Fibroblast of the conjunctiva (primary cell): ENCODE results near the gene ANK2.
"Not testable (repeated sequence)": the region's sequence is repeated elsewhere in the genome, so short reads cannot be mapped to it uniquely, and the experiment has no call there.

Experiments
- DNase-seq: peaks from one replicate; pipeline ENCODE4 v3.0.0-alpha.2; 2010; ENCODE audit warnings: low read depth

Gene ANK2

GRCh38 chr4:113209652-113210320, 160.3 kb downstream of the ANK2 start:
- no peak for DNase-seq

GRCh38 chr4:113212613-113213012, 163.2 kb downstream of the ANK2 start:
- DNase-seq = no peak

- no peak for DNase-seq
Observed at GRCh38 chr4:113221990-113222389, 172.5 kb downstream of the ANK2 start.

GRCh38 chr4:113222471-113222870, 173.0 kb downstream of the ANK2 start:
- DNase-seq = no peak

GRCh38 chr4:113223001-113223400, 173.5 kb downstream of the ANK2 start:
- DNase-seq = no peak

- DNase-seq = no peak
Observed at GRCh38 chr4:113232194-113232593, 182.7 kb downstream of the ANK2 start.

GRCh38 chr4:113236916-113237315, 187.5 kb downstream of the ANK2 start:
- no peak for DNase-seq

GRCh38 chr4:113243312-113243711, 193.9 kb downstream of the ANK2 start:
- DNase-seq = no peak

- DNase-seq = not testable (repeated sequence)
Observed at GRCh38 chr4:113244747-113245146, 195.3 kb downstream of the ANK2 start.

- no peak for DNase-seq
Observed at GRCh38 chr4:113248320-113248719, 198.9 kb downstream of the ANK2 start.

GRCh38 chr4:113255628-113256027, 206.2 kb downstream of the ANK2 start:
- DNase-seq = no peak

- DNase-seq = peak; percentile 41
Observed at GRCh38 chr4:113256946-113257345, 207.5 kb downstream of the ANK2 start.

GRCh38 chr4:113260688-113261087, 211.2 kb downstream of the ANK2 start:
- DNase-seq = no peak

- no peak for DNase-seq
Observed at GRCh38 chr4:113263274-113263673, 213.8 kb downstream of the ANK2 start.

- DNase-seq = no peak
Observed at GRCh38 chr4:113270520-113271319, 221.3 kb downstream of the ANK2 start.

GRCh38 chr4:113272523-113272922, 223.1 kb downstream of the ANK2 start:
- no peak for DNase-seq

GRCh38 chr4:113273721-113274220, 224.3 kb downstream of the ANK2 start:
- no peak for DNase-seq

GRCh38 chr4:113276464-113277170, 227.2 kb downstream of the ANK2 start:
- DNase-seq = no peak

- DNase-seq = peak; percentile 75
Observed at GRCh38 chr4:113278324-113278934, 229.0 kb downstream of the ANK2 start.

GRCh38 chr4:113285501-113285900, 236.0 kb downstream of the ANK2 start:
- DNase-seq = no peak

- no peak for DNase-seq
Observed at GRCh38 chr4:113288257-113288656, 238.8 kb downstream of the ANK2 start.

- no peak for DNase-seq
Observed at GRCh38 chr4:113288696-113289095, 239.2 kb downstream of the ANK2 start.
